ENCODE data around the gene NEK4.

NEK4 gene

GRCh38 chr3:52790337-52790736 lies 19.6 kb upstream of the NEK4 start:
- no peak for DNase-seq (ENCODE audit: insufficient read length, low spot score)
- no peak for FAIRE-seq
- TF ChIP-seq SPI1 (IDR thresholded peaks at IDR 0.05; ENCODE audit: low read depth, low read length) (no peak), POU2F2 (IDR thresholded peaks at IDR 0.05; ENCODE audit: low read depth, low read length) (no peak), POLR2AphosphoS5 (IDR thresholded peaks at IDR 0.05; ENCODE audit: low read depth, low read length) (no peak), PAX5 (IDR thresholded peaks at IDR 0.05; ENCODE audit: insufficient read depth, low read length, severe bottlenecking) (no peak), TAF1 (IDR thresholded peaks at IDR 0.05; ENCODE audit: low read depth, low read length) (no peak), POLR2A (IDR thresholded peaks at IDR 0.05; ENCODE audit: low read depth, low read length) (no peak)

- no peak for DNase-seq (ENCODE audit: insufficient read length, low spot score)
- TF ChIP-seq POLR2A (IDR thresholded peaks at IDR 0.05; ENCODE audit: low read depth, low read length) = no peak
- no peak for TF ChIP-seq TAF1 (IDR thresholded peaks at IDR 0.05; ENCODE audit: low read depth, low read length)
- TF ChIP-seq POLR2AphosphoS5 (IDR thresholded peaks at IDR 0.05; ENCODE audit: low read depth, low read length) = no peak
- no peak for TF ChIP-seq PAX5 (IDR thresholded peaks at IDR 0.05; ENCODE audit: insufficient read depth, low read length, severe bottlenecking)
- TF ChIP-seq SPI1 (IDR thresholded peaks at IDR 0.05; ENCODE audit: low read depth, low read length) = no peak
- TF ChIP-seq POU2F2 (IDR thresholded peaks at IDR 0.05; ENCODE audit: low read depth, low read length) = no peak
- no peak for FAIRE-seq
Measured at GRCh38 chr3:52789746-52790040, 19.0 kb upstream of the NEK4 start.

DNA sequence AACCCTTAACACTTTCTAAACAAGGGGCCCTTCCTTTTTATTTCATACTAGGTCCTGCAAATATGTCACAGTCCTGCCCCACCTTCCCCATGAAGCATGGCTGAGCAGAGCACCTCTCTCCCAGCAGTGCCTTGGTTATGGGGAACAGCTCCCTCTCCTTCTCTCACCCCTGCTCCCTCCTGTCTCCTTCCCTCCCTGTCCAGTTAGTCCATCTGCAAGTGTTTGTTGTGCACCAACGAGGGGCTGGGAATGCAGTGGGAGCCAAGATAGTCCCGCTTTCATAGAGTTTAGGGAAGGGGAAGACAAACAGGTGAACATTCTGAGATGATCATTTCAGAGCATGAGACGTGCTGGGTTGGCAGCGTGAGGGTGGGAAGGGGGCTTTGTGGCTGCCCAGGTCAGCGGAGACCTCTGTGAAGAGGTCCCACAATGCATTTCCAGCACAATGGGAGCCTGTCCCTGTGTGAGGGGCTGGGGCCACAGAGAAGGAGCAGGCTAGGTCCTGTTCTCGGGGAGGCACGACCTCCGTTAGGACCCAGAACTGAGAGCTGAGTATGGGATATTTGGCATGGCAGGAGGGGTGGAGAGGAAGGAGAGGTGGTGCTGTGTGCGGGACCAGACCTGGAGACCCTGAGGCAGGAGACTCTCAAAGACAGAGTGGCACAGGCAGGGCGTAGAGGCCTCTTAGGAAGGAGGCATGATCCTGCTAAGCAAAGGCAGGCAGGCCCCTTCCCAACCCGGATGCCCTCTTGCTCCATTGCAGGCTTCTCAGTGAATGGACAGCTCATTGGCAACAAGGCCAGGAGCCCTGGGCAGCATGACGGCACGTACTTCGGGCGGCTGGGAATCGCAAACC lies 18.4 kb upstream of the NEK4 start:
- no peak for TF ChIP-seq POLR2AphosphoS5 (IDR thresholded peaks at IDR 0.05; ENCODE audit: low read depth, low read length)
- TF ChIP-seq POLR2A (IDR thresholded peaks at IDR 0.05; ENCODE audit: low read depth, low read length) = no peak
- TF ChIP-seq PAX5 (IDR thresholded peaks at IDR 0.05; ENCODE audit: insufficient read depth, low read length, severe bottlenecking) = no peak
- no peak for TF ChIP-seq POU2F2 (IDR thresholded peaks at IDR 0.05; ENCODE audit: low read depth, low read length)
- no peak for TF ChIP-seq SPI1 (IDR thresholded peaks at IDR 0.05; ENCODE audit: low read depth, low read length)
- no peak for TF ChIP-seq TAF1 (IDR thresholded peaks at IDR 0.05; ENCODE audit: low read depth, low read length)
- FAIRE-seq (no peak), DNase-seq (ENCODE audit: insufficient read length, low spot score) (no peak)

DNA sequence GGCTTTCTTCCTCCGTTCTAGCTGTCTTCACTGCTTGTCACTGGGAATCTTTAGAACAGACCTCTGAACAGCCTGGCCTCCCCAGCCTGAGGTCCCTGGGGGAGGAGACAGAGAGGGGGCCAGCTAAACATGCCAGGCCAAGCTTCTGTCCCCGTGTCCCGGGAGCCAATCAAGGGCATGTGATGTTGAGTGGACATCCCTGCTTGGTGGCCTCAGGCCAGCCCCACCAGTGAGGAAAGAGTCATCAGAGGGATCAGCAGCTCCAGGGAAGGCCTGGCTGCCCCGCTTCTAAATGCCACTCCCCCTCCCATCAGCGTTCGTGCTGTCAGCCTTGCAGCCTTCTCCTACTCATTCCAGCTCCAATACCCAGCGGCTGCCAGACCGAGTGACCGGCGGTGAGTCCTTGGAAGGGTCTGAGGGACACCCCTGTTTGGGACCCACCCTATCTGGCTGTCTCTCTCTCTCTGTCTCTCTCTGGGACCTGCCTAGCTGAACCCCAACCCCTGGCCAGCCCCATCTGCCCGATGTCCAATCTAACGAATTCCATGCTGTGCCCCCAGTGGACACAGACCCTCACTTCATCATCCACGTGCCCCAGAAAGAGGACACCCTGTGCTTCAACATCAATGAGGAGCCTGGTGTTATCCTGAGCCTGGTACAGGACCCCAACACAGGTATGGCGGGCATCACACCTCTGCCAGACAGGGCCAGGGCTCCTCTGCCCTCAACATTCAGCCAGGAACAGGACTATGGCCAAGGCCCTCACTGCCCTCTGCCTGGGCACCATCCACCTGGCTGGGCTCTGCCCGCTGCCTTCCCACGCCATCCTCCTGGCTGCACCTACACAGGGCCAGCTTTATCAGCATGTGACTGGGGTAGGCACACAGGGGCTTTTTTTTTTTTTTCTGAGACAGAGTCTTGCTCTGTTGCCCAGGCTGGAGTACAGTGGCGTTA lies 17.2 kb upstream of the NEK4 start:
- DNase-seq (ENCODE audit: insufficient read length, low spot score) (no peak), FAIRE-seq (no peak)
- TF ChIP-seq POLR2A (IDR thresholded peaks at IDR 0.05; ENCODE audit: low read depth, low read length) (no peak), PAX5 (IDR thresholded peaks at IDR 0.05; ENCODE audit: insufficient read depth, low read length, severe bottlenecking) (no peak), SPI1 (IDR thresholded peaks at IDR 0.05; ENCODE audit: low read depth, low read length) (no peak), TAF1 (IDR thresholded peaks at IDR 0.05; ENCODE audit: low read depth, low read length) (no peak), POLR2AphosphoS5 (IDR thresholded peaks at IDR 0.05; ENCODE audit: low read depth, low read length) (no peak), POU2F2 (IDR thresholded peaks at IDR 0.05; ENCODE audit: low read depth, low read length) (no peak)

GRCh38 chr3:52787246-52787645 lies 16.5 kb upstream of the NEK4 start:
- FAIRE-seq = no peak
- DNase-seq (ENCODE audit: insufficient read length, low spot score) = no peak
- TF ChIP-seq POU2F2 (IDR thresholded peaks at IDR 0.05; ENCODE audit: low read depth, low read length) (no peak), SPI1 (IDR thresholded peaks at IDR 0.05; ENCODE audit: low read depth, low read length) (no peak), POLR2A (IDR thresholded peaks at IDR 0.05; ENCODE audit: low read depth, low read length) (no peak)

DNA sequence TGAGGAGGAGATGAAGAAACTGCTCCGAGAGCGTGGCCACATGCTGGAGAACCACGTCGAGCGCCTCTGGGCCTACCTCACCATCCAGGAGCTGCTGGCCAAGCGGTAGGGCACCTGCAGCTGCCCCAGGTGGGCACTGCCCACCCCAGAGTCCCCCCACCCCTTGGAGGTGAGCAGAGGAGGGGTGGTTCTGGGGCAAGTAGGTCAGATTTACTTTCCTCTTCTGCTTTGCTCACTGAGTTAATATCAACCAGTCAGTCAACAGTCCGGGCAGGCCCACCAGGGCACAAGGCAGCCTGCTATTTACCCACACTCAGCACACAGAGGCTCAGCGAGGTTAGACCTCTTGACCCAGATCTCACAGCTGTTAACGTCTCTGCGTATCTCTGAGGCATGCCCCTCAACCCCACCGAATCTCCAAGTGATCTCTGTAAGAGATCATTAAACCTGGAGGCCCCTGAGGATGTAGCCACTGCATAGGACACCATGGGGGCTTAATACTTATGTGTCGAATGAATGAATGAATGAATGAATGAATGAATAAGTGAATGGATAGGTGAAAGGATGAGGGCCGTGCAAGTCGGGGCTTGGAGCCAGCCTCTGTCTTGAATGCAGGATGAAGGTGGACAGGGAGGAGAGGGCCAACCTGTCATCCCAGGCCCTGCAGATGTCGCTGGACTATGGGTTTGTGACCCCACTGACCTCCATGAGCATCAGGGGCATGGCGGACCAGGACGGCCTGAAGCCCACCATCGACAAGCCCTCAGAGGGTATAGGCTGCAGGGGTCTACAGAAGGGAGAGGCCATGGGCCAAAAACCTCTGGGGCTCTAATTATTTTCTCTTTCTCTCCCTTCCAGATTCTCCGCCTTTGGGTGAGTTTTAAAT lies 15.8 kb upstream of the NEK4 start:
- no peak for TF ChIP-seq PAX5 (IDR thresholded peaks at IDR 0.05; ENCODE audit: insufficient read depth, low read length, severe bottlenecking)
- no peak for TF ChIP-seq POLR2AphosphoS5 (IDR thresholded peaks at IDR 0.05; ENCODE audit: low read depth, low read length)
- TF ChIP-seq POU2F2 (IDR thresholded peaks at IDR 0.05; ENCODE audit: low read depth, low read length) = no peak
- no peak for TF ChIP-seq TAF1 (IDR thresholded peaks at IDR 0.05; ENCODE audit: low read depth, low read length)
- no peak for TF ChIP-seq SPI1 (IDR thresholded peaks at IDR 0.05; ENCODE audit: low read depth, low read length)
- TF ChIP-seq POLR2A (IDR thresholded peaks at IDR 0.05; ENCODE audit: low read depth, low read length) = no peak
- no peak for DNase-seq (ENCODE audit: insufficient read length, low spot score)
- no peak for FAIRE-seq

DNA sequence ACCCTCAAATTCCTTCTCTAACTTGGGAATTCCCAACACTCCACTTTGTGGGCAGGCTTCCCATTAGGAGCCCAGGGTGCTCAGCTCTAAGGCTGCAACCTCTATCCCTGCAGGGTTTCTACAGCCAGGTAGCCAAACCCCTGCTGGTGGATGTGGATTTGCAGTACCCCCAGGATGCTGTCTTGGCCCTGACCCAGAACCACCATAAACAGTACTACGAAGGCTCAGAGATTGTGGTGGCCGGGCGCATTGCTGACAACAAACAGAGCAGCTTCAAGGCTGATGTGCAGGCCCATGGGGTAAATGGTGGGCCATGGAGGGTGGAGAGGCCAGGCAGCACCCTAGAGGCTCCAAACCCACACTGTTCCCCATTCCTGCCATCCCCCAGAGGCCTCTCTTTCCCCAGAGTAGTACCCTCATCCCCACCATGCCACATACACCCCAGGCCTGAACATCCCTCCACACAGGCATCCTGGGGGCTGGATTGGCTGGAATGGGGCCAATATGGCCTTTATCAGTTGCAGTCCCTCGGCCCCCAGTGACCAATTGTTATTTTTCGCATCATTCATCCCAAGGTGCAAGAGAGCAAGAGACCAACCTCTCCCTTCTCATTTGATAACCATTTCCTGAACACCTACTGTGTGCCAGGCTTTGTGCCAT lies 14.3 kb upstream of the NEK4 start:
- DNase-seq (ENCODE audit: insufficient read length, low spot score) (no peak), FAIRE-seq (no peak)
- TF ChIP-seq POLR2A (IDR thresholded peaks at IDR 0.05; ENCODE audit: low read depth, low read length) (no peak), POLR2AphosphoS5 (IDR thresholded peaks at IDR 0.05; ENCODE audit: low read depth, low read length) (no peak), SPI1 (IDR thresholded peaks at IDR 0.05; ENCODE audit: low read depth, low read length) (no peak), TAF1 (IDR thresholded peaks at IDR 0.05; ENCODE audit: low read depth, low read length) (no peak), PAX5 (IDR thresholded peaks at IDR 0.05; ENCODE audit: insufficient read depth, low read length, severe bottlenecking) (no peak), POU2F2 (IDR thresholded peaks at IDR 0.05; ENCODE audit: low read depth, low read length) (no peak)

GRCh38 chr3:52784021-52784621 lies 13.4 kb upstream of the NEK4 start:
- no peak for TF ChIP-seq TAF1 (IDR thresholded peaks at IDR 0.05; ENCODE audit: low read depth, low read length)
- TF ChIP-seq POU2F2 (IDR thresholded peaks at IDR 0.05; ENCODE audit: low read depth, low read length) = no peak
- TF ChIP-seq SPI1 (IDR thresholded peaks at IDR 0.05; ENCODE audit: low read depth, low read length) = no peak
- TF ChIP-seq POLR2A (IDR thresholded peaks at IDR 0.05; ENCODE audit: low read depth, low read length) = no peak
- TF ChIP-seq POLR2AphosphoS5 (IDR thresholded peaks at IDR 0.05; ENCODE audit: low read depth, low read length) = no peak
- no peak for TF ChIP-seq PAX5 (IDR thresholded peaks at IDR 0.05; ENCODE audit: insufficient read depth, low read length, severe bottlenecking)
- DNase-seq (ENCODE audit: insufficient read length, low spot score) (no peak), FAIRE-seq (no peak)

All from GM12891 (cell line).